Measurements from ENCODE around the gene ZNF438.

ZNF438 gene

DNA sequence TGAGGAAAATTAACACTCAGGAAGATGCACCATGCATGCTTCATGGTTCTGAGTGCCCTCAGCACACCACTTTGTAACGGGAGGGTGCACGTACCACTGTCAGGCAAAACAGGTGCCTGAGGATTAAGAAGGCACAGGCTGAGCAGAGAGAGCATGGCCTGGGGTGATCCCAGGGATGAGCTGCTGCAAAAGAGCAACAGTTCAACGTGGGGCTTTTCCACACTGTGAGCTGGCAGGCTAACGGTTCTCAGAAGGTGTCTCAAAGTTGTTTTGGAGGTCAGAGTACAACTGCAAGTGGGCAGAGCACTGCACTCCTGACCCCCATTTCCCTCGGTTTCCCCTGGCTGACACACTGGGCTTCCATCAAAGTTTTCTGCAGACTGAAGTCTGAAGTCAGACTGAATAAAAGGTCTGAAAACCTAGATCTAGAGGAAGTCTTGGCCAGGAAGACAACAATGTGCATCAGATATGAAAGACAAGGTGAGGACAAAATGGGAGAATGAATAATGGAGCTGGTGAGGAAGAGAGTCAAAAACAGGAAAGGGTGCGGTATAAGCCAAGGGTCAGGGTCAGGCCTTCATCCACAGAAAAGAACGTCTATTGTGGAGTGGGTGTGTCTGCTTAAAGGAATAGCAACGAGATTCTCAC lies 20.5 kb downstream of the ZNF438 start:
- no peak for DNase-seq

DNA sequence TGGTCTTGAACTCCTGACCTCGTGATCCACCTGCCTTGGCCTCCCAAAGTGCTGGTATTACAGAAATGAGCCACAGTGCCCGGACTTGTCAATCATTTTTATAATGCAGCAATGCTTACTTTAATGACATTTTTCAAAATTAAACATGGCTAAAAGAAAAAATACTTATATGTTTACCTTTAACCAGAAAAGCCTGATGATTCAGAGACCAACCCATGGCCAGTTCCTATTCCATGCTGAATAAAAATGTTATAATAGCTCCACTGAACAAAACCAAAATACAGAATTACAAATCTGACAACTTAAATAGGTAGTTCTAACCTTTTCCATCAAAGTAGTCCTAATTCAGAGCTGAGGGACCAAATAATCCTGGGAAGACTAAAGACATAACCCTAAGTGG lies 21.6 kb downstream of the ZNF438 start:
- no peak for DNase-seq

DNA sequence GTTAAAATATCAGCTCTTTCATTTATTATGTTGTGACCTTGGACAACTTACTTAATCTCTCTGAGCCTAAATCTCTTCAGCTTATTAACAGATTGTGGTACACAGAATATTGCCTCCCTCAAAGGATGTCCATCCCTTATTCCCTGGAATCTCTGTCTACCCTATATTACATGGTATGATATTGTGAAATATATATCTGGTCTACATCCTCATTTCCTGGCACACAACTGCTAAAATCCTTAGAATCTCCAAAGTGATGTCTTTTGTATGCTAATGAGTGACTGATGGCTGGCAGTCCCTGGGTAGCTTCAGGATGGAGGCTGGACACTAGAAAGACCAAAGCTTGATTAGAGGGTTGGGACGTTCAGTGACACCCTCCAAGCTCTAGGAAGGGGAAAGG lies 25.8 kb downstream of the ZNF438 start:
- no peak for DNase-seq

GRCh38 chr10:31004611-31005193 lies 27.0 kb downstream of the ZNF438 start:
- DNase-seq = no peak

GRCh38 chr10:31001740-31002139 lies 29.9 kb downstream of the ZNF438 start:
- DNase-seq = no peak

DNA sequence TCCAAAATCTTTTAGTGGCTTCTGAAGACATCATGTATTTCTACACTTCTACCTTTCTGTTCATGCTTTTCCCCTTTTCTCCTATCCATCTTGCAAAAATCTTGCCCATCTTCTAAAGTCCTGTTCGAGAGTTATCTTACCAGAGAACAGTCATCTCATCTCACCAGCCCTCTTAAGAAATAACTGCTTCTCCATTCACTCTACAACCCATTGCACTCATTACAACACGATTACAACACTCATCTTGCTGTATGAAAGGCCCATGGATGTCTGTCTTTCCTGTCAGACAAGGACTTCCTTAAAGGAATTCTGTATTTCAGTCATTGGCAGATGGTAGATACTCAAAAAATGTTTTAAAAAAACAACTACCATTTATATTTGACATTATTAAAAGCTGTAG lies 30.8 kb downstream of the ZNF438 start:
- no peak for DNase-seq

- DNase-seq = no peak
Observed at GRCh38 chr10:31000071-31000782, 31.4 kb downstream of the ZNF438 start.

DNA sequence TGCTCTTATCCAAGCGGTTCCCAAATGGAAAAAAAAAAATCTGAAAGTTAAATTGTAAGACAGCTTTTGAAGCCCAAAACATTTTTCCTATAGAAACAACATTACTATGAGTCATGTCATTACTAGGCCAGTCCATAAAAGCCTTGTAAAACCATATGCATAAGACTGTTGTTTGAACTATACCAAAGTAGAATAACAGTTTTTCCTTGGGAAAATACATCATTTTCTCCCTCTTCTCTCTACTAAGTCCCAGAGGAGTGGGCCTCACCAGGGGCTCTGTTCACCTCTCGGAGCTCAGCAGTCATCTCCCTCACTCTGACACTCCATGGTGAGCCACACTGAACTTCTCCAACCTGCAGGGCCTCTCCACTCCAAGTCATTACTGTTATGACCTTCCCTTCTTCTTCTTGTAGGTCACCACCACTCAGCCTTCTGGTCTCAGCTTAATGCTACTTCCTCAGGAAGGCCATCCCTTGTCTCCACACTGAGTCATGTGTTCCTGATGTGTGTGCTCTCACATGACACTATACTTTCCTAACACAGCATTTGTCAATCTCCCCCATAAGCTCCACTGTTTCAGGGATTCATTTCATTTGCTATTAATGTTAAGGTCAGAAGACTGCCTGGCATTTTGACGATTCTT lies 32.5 kb downstream of the ZNF438 start:
- no peak for DNase-seq

- DNase-seq = no peak
Observed at GRCh38 chr10:30997536-30998235, 34.0 kb downstream of the ZNF438 start.

GRCh38 chr10:30996481-30997005 lies 35.1 kb downstream of the ZNF438 start:
- no peak for DNase-seq

GRCh38 chr10:30995081-30995770 lies 36.4 kb downstream of the ZNF438 start:
- DNase-seq = no peak

DNA sequence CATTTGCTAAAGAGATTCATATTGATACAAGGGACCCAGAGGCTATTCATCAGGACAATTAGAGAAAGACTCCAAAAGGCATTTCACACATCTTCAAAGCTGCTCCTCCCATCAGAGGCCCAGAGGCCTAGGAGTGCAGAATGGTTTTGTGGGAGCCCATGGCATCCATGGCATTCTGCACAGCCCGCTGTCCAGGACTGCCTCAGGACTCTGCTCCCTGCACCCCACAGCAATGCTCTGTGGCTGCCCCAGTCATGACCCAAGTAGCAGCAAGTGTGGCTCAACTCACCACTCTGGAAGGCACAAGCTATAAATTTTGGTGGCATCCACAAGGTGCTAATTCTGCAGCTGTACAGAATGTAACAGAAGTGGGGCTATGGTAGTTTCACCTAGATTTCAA lies 38.5 kb downstream of the ZNF438 start:
- DNase-seq = no peak

- no peak for DNase-seq
Observed at GRCh38 chr10:30992681-30993080, 39.0 kb downstream of the ZNF438 start.

GRCh38 chr10:30991647-30992011 lies 40.0 kb downstream of the ZNF438 start:
- DNase-seq = no peak

- no peak for DNase-seq
Observed at GRCh38 chr10:30990971-30991646, 40.6 kb downstream of the ZNF438 start.

DNA sequence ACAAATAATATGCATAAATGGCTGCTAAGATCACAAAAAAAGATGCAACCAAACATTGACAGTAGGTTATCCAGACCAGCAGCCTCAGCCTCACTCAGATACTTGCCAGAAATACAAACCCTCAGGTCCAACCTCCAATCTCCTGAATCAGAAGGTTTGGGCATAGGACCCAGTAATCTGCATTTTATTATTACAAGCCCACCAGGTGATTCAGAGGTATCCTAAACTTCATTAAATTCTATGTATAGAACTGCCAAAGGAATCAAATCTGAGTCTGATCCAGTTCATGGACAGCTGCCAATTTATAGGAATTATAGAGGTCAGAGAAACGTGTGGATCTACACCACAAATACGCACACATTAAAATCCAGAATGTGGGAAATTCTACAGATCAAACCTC lies 41.3 kb downstream of the ZNF438 start:
- no peak for DNase-seq

- no peak for DNase-seq
Observed at GRCh38 chr10:30988831-30989435, 42.7 kb downstream of the ZNF438 start.

- no peak for DNase-seq
Observed at GRCh38 chr10:30987463-30987862, 44.2 kb downstream of the ZNF438 start.

GRCh38 chr10:30986053-30986555 lies 45.6 kb downstream of the ZNF438 start:
- no peak for DNase-seq

DNA sequence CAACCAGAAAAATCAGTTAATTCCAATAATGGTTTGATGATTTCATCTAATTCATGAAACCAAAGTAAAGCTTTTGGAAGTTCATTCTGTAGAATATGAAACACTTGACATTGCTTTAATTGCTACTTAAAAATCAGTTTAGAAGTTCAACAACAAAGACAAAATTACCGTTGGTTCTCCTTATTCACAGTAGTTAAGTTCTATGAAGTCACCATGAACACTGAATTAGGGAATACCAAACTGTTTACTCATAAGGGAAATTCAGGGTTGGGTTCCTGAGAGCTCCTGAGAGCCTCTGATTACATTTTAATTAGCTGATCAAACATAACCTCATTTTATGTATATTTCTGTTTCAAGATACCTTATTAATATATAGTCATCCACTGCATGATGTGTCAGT lies 46.2 kb downstream of the ZNF438 start:
- no peak for DNase-seq

Measured in central memory CD4-positive, alpha-beta T cell (primary cell).